Myocyte (in vitro differentiated cells): ENCODE results near the gene LTBP1. TPM values are rescaled to one million over a fixed set of nuclear protein-coding genes. Genes with fewer than 3 reads are reported as not detected.

Experiments used
- DNase-seq: peaks from one replicate; pipeline ENCODE4 v3.0.0-alpha.2; 2012; ENCODE audit warnings: low read depth
- total RNA-seq: library from RNA; depleted of rRNA; stranded (reverse); fragments of >200 nt; gene quantifications from 2 replicates; pipeline ENCODE4 v1.2.3, GENCODE V29; 2014

Gene LTBP1
- total RNA-seq, 1 donor from 2014 or later = 26.2 TPM

DNA sequence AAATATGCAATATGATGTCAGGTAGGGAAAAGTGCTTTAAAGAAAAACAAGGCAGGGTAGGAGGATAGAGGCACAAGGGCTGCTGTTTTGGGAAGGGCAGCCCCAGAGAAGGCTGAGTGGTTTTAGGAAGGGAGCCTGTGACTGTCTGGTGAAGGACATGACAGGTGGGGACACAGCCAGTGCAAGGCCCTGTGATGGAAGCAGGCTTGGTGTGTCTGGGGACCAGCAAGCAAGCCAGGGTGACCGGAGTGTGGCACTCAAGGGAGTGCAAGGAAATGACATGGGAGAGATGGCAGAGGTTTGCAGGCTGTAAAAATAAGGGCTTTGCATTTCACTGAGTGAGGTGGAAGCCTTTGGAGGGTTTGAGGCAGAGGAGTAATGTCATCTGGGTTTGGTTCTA lies 62.0 kb downstream of the LTBP1 start:
- peak; percentile 27 for DNase-seq

DNA sequence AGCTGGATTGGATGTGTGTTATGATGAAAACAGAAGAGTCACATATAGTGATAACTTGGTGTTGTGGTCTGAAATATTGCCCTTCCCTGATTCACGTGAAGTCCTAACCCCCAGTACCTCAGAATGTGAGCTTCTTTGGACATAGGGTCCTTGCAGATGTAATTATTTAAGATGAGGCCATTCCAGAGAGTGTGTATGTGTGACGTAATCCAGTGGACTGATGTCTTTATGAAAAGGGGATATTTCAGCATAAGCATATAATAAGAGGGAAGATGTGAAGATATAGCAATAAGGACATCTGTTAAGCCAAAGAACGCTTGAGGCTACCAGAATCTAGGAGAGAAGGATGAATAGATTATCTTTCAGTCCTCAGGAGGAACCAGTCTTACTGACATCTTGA lies 62.5 kb downstream of the LTBP1 start:
- DNase-seq = no peak

DNA sequence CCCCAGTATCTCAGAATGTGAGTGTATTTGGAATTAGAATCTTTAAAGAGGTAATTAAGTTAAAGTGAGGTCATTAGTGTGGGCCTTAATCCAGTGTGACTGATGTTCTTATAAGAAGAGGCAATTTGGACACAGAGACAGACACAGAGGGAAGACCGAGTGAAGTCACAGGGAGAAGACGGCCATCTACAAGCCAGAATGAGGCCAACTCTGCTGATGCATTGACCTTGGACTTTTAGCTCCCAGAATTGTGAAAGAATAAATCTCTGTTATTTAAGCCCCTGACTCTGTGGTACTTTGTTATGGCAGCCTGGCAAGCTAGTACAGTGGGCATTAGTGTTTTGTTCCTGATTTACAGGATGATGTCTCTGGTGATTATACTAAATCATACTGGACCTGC lies 64.6 kb downstream of the LTBP1 start:
- no peak for DNase-seq

DNA sequence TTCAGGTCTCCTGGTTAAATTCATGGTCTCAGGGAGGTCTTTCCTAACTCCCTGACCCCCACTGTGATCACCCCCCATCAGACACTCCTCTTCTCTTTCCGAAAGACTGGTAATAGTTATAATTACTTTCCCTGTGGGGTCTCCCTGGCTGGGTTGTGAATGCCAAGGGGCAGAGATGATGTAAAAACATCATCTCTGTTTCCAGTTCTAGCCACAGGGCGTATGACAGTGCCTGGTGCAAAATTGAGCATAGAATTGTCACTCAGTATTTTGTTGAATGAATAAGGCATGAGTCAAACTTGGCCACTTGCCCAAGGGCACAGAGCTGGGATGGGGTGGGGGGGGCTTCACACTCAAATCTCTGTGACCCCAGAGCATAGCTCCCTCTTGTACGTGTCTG lies 65.2 kb downstream of the LTBP1 start:
- DNase-seq = no peak

DNA sequence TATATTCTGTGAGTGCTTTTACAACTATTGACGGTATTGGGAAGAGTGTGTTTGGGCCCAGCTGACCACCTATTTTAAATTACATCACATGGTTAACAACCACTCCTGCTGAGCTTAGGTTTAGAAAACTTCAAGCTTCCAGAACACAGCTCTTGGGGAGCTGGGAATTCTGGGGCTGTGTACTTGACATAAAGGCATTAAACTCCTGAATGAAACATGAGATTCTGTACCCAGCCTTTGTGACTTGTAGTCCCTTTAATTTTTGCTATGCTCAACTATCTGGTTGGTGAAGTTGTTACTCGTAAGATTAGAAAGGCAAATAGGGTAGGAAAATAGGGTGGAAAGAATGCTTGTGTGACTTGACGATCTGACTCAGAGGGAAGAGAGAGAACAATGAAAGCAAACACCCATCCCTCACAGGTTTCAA lies 66.9 kb downstream of the LTBP1 start:
- DNase-seq = peak; percentile 25

DNA sequence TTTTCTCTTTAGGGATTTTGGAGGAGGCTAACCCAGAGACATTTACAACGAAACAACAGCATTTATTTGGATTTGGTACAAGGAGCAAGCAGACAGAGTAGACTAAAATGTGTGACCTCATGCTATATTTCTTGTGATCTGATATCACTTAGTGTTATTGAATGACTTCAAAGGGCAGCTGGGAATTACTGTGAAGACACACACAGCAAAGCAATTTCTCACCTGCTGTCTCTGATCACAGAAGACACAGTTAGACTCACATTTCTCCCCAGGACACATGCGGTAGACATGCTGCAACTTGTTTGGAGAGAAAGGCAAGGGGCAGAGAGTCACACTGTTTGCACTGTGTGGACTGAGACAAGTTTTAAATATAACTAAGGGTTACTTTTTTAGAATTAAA lies 67.5 kb downstream of the LTBP1 start:
- DNase-seq = peak; percentile 77

DNA sequence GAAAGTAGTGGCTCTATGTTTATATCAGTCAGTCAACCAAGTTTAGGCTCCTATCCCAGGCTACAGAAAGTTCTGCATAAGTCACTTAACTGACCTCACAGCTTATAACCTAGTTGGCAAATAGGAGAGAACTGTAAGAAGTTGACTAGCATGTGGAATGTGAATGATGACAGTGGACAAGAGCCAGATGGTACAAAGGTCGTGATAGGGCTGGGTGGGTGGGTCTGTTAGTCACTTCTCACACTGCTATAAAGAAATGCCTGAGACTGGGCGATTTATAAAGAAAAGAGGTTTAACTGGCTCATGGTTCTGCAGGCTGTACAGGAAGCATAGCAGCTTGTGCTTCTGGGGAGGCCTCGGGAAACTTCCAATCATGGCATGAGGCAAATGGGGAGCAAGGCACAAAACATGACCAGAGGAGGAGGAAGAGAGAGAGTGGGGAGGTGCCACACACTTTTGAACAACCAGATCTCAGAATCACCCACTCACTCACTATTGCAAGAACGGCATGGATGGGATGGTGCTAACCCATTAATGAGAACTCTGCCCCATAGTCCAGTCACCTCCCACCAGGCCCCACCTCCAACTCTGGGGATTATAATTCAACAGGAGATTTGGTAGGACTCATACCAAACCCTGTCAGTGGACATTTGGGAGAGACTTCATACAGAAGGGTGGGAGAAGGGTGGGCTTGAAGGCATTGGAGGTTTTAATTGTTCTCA lies 68.8 kb downstream of the LTBP1 start:
- peak; percentile 13 for DNase-seq

DNA sequence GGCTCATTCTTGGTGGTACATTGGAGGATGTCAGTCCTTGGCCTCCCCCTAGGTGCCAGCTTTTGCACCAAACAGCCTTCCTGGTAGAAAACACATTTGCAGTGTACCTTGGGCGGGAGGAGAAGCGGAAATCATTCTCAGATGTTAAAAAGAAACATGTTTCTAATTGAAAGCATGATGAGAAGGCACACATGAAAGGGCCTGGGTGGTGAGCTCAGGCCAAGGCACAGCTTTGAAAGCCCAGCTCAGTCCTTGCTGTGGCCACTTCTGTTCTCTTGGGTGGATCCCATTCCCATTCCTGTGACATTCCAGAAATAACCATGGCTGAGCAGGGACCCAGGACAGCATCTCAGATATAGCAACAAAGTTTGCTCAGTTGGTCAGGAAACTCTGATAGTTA lies 71.5 kb downstream of the LTBP1 start:
- peak; percentile 53 for DNase-seq

DNA sequence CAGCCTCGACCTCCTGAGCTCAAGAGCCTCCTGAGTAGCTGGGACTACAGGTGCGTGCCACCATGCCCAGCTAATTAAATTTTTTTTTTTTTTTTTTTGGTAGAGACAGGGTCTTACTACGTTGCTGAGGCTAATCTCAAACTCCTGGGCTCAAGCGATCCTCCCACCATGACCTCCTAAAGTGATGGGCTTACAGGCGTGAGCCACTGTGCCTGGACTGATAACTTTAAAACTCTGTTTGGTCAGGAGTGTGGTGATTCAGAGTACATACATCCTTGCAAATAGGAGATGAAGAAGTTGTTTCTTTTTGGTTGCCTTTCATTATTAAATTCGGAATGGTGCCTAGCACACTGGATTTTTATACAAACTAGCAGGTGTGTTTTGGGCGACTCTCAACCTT lies 73.0 kb downstream of the LTBP1 start:
- no peak for DNase-seq

DNA sequence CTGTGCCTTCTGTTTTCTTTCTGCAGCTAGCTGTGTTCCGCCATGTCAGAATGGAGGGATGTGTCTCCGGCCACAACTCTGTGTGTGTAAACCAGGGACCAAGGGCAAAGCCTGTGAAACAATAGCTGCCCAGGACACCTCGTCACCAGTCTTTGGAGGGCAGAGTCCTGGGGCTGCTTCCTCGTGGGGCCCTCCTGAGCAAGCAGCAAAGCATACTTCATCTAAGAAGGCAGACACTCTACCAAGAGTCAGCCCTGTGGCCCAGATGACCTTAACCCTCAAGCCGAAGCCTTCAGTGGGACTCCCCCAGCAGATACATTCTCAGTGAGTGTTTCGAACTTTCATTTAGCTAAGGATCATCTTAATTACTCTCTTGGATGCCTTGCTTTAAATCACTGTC lies 74.1 kb downstream of the LTBP1 start:
- no peak for DNase-seq

DNA sequence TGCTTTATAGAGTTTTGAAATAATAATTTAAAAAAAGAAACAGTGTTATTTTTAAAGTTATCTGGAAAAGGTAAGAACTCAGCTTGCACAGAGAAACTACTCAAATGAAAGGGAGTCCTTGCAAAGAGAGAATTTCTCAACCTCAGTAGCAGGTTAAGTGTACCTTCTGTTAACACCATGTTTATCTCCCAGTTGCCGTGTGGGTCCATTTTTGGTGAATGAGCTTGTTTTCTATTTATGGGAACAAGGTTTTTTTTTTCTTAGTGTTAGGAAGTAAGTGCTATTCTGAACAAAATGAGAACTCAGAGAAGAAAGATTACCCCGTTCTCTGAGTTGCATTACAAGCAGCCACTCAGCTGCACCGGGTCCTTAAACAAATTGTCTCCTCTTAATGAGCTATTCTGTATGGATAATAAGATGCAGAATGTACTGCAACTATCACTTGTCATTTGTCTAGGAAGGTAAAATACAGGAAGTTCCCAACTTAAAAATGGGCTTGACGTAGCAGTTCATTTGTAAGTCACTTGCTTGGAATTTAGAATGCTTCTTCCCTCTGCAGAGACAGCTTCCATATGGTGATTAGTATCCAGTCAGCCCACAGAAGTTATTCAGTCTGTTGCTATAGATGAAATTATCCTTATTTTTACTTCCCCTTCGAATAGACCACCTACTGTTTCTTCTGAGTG lies 74.9 kb downstream of the LTBP1 start:
- peak; percentile 27 for DNase-seq

DNA sequence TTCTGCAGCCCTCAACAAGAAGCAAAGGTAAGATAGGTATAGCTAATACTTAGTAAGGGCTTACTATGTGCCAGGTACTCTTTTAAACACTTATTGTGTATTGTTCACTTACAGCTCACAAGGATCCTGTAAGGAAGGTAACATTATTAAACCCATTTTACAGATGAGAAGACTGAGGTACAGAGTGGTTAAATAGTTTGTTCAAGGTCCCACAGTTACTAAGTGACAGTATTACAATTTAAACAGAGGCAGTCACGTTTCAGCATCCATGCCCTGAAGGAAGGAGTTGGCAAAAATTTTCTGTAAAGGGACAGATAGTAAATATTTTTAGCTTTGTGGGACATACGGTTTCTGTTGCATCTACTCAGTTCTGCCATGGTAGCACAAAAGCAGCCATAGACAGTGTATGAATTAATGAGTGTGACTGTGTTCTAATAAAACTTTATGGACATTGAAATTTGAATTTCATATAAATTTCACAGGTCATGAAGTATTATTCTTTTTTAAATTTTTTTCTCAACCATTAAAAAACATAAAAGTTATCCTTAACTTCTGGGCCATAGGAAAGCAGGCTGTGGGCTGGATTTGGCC lies 75.7 kb downstream of the LTBP1 start:
- DNase-seq = no peak

DNA sequence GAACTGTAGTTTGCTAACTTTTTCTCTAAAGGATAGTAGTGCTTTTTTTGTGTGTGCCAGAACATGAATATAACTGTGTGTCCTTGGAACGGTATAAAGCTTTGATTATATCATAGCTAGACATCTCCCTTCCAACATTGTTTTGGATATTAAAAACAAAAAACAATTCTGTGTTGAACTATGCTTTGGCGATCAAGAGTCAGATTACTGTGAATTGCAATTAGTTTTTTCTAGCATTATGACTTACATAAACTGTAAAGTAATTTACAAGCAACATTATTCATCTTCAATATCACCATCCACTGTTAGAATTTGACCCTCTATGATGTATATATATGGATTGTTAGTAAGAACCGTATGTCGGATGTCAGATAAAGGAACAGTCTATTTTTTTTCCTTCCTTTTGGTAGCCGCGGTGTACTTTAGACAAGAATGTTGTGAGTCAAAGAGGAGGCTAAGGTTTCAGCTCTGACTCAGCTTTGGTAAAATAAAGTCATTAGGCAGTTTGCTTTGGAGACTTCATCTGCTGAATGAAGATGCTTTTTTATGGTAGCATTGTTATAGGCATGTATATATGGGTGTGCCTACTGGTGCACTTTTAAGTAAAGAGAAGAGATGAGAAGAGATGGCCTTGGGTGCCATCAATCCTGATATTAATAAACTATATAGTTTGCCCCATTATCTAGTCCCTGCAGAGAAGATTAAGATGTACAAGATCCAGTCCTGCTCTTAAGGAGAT lies 76.4 kb downstream of the LTBP1 start:
- peak; percentile 73 for DNase-seq

DNA sequence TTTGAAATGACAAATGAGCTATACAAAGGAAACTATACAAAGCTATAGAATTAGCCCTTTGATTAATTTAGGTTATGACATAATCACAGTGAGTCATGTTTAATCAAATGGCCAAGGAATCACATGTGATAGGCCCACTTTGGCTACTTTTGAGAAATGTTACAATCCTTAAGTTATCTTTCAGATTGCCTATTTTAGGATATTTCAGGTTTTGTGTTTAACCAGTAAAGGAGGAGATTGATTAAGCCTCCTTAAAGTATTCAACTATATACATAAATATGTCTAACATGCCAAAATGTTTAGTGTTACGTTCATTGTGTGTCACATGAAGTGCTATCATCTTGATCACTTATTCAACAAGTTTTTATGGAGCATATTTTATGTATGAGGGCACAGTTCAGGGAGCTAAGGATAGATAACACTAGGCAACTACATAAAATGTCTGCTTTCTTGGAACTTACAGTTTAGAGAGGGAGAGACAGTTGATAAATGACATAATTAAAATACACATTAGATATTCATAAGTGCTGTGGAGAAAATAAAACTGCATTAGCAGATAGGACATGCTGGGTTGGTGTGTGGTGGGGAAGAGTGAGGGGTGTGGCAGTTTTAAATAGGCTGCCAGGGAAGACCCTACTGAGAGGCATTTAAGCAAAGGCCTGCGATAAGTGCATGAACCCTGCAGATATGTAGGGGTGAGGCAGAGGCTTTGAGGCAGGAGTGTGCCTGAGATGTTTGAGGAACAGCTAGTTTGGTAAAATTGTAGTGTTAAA lies 77.2 kb downstream of the LTBP1 start:
- DNase-seq = no peak

DNA sequence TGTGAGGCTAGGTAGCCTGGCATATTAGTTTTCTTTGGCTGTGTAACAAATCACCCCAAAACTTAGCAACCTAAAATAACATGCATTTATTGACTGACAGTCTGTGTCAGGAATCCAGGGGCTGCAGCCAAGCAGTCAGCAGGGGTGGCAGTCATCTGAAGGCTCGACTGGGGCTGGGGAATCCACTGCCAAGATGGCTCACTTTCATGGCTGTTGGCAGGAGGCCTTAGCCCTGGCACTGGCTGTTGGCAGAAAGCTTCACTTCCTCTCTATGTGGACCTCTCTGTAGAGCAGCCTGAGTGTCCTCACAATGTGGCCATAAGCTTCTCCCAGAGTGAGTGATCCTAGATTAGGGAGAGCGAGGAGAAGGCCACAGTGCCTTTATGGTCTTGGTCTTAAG lies 78.0 kb downstream of the LTBP1 start:
- no peak for DNase-seq

DNA sequence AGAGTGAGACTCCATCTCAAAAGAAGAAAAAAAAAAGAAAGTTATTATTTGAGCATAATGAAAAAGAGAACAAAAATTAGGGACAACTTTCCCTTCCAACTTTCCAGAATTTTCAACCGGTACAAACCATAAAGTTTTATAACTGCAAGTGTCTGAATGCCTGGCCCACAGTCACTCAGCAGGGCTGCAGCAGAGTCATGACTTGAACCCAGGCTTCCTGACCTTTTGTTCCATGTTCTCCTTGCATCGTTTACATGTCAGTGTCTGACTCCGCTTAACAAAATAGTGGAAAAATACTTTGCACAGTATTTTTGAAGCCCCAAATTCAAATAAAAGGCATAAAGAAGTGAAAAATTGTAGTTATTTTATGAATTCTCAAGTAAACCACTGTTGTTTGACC lies 82.7 kb downstream of the LTBP1 start:
- no peak for DNase-seq

DNA sequence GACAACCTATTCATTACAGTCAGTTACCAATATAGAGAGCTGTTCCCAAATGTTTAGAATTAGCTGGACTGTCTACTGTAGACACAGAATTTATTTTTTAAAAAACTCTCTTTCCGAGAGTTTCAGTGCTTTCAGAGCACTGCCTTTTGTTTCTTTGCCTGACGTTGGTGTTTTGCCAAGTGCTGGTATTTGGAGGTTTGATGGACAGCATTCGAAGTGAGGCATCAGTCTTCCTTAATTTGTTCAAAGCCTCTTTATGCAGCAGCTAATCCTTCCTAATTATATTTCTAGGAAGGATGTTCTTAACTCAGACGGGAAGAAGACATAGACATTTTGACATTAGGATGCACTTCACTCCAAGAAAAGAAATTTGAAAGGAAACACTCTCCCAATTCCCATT lies 83.2 kb downstream of the LTBP1 start:
- DNase-seq = no peak

DNA sequence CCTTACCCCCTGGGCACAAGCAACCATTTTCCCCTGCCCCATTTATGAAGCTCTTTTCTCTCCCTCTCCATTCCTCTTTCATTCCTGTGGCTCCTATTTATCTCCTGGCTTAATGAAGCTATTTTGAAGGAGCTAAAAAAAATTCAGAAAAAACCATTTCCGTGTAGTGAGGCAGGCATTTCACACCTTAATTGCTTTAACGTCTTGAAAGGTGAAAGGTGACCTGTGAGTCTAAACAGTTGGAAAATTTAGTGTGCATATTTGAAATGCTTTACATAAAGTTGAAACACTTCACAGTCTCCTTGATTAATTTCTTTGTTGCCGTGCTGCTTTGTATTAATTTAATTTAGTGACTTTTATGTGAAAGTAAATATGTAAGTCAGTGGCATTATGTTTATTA lies 83.6 kb downstream of the LTBP1 start:
- no peak for DNase-seq

DNA sequence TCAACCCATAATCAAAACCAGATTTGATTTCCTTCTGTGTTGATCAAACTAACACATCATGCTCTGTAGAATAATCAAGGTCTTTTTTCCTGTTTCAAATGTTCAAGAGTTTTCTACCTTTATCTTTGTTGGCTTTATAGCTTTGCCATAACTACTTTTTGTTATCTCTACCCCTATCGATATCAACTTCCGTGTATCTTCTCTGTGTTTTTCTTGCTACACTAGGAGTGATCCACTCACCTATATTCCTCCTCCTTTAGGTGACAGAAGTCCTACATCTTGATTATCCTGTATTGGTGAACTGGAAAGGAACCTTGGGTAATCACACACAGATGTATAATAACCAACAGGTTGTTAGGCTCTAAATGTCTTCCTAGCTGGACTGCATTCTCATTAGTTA lies 85.5 kb downstream of the LTBP1 start:
- DNase-seq = no peak

DNA sequence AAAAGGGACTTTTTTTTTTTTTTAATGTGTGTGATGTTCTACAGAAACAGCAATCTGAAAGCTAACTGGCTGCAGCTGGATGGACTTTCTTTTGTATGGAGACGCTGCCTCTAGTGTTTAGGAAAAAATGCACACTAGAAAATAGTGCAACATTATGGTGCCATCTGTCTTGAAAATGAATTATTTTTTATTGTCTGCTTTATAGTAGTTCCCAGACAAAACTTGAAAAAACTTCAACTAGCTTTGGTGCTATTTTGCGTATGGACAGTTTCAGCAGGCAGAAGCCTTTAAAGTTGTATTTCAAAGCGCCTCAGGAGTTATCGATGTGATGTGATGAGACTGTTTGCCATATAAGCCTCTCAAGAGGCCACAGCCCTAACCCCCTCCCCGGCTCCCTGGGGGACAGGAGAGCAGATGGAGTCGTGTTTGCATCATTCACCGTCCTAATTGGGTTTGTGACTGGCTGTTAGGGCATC lies 86.9 kb downstream of the LTBP1 start:
- peak; percentile 58 for DNase-seq

DNA sequence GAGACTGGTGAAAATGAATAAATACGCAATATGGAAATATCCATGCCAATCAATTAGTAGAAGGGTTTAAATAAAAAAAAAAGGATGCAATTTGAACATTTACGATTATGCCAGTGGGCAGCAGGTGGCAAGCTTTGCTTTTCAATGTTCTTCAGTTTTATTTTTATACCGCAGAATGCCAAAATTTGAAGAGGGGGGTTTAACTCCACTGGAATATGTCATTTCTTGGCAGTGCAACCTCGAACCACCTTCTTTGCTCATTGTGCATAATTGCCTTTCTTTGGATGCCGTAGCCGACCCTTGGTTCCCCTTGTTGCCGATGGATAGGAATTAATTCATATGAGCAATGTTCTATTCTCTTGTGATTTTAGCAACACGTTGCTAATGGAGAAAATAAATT lies 88.0 kb downstream of the LTBP1 start:
- DNase-seq = peak; percentile 48
